Coronary artery (tissue), 2 donors: Measurements from ENCODE around the gene TNS1.

Experiments
- DNase-seq: peaks from one replicate; pipeline ENCODE4 v3.0.0-alpha.2; 2017; ENCODE audit warnings: low spot score
- H3K27ac ChIP-seq, 2 donors: fragments of 200-600 bp; sonication (generic); one replicate each; pipeline ENCODE4 v1.5.1; 2016 to 2019
- H3K4me3 ChIP-seq: fragments of 200-600 bp; sonication (generic); 2 replicates; pipeline ENCODE4 v1.5.1; 2016; ENCODE audit warnings: mild to moderate bottlenecking, moderate library complexity
- CTCF ChIP-seq: fragments of 200-600 bp; sonication (generic); IDR thresholded peaks from one replicate; pipeline ENCODE4 v1.5.1; 2019; ENCODE audit warnings: antibody characterized with exemption

TNS1 gene

GRCh38 chr2:217792626-217793527 lies 209.9 kb downstream of the TNS1 start:
- TF ChIP-seq CTCF, result no peak
- Histone ChIP-seq H3K27ac (peak overlapping the region; percentile 34 to 60), H3K4me3 (no peak overlapping the region)
- no peak for DNase-seq

GRCh38 chr2:217791551-217791950 lies 211.2 kb downstream of the TNS1 start:
- peak overlapping the region in 1 of 2 donors; percentile 73 for H3K27ac ChIP-seq
- TF ChIP-seq CTCF, result no peak
- H3K4me3 ChIP-seq, result no peak overlapping the region
- no peak for DNase-seq

- peak overlapping the region in 1 of 2 donors; percentile 73 for H3K27ac ChIP-seq
These were observed 212.0 kb downstream of the TNS1 start for GRCh38 chr2:217790681-217791392.

GRCh38 chr2:217790195-217790594 lies 212.6 kb downstream of the TNS1 start:
- DNase-seq, result no peak
- TF ChIP-seq CTCF, result no peak

More at GRCh38 chr2:217790681-217791392, 212.0 kb downstream of the TNS1 start:
- H3K4me3 ChIP-seq, result no peak overlapping the region
- DNase-seq, result no peak
- TF ChIP-seq CTCF, result no peak

GRCh38 chr2:217789736-217790181 lies 213.0 kb downstream of the TNS1 start:
- H3K4me3 ChIP-seq, result peak overlapping the region; percentile 17
- no peak for DNase-seq
- H3K27ac ChIP-seq, result peak overlapping the region in 1 of 2 donors; percentile 73
- no peak for TF ChIP-seq CTCF

More at GRCh38 chr2:217790195-217790594, 212.6 kb downstream of the TNS1 start:
- Histone ChIP-seq H3K4me3 (peak overlapping the region; percentile 17), H3K27ac (peak overlapping the region in 1 of 2 donors; percentile 73)

DNA sequence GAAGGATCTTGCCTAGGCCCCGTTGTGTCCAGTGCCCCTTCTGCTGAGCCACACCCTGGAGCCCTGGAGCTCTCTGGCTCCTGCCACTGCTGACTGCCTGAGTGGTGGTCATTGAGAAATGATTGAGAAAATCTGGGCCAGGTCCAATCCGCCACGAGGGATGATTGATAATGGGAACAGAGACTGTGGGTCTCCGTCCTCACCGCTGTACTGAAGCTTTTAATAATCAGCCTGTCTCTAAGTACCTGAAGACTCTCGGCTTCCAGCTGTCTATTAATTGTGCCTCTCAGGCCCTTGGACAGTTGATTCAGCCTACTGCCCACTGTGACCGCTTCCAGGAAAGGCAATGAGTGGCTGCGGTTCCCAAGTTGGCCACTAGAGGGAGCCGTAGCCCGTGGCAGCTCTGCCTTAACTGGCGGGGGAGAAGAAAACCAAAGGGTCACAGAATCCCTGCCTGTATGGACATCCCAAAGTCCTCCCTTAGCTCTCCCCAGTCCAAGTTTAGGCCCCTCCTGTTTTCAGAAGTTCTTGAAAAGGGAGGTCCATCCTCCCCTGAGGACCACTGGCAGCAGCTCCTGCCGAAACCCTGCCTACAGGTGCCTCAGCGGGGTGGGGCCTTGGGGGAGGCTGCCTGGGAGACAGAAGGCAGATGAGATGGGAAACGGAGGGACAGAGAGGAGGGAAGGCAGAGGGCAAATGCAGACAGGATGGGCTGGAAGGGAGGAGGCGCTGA lies 213.6 kb downstream of the TNS1 start:
- Histone ChIP-seq H3K27ac (peak overlapping the region in 1 of 2 donors; percentile 73), H3K4me3 (peak overlapping the region; percentile 17)
- DNase-seq, result peak; percentile 87
- peak; percentile 86 for TF ChIP-seq CTCF
